Brain microvascular endothelial cell (primary cell): ENCODE measurements around the gene OTOG.

Experiments
- DNase-seq: peaks from one replicate; pipeline ENCODE4 v3.0.0-alpha.2; 2020
- H3K27ac ChIP-seq: fragments of 250-450 bp; sonication (Bioruptor Pico); 2 replicates; pipeline ENCODE4 v1.5.1; 2020; ENCODE audit warnings: mild to moderate bottlenecking, moderate library complexity
- H3K27me3 ChIP-seq: fragments of 250-450 bp; sonication (Bioruptor Pico); replicated peaks from 2 replicates; pipeline ENCODE4 v1.5.1; 2020; ENCODE audit warnings: mild to moderate bottlenecking
- H3K36me3 ChIP-seq: fragments of 250-450 bp; sonication (Bioruptor Pico); replicated peaks from 2 replicates; pipeline ENCODE4 v1.5.1; 2020; ENCODE audit warnings: mild to moderate bottlenecking
- H3K4me3 ChIP-seq: 2 replicates; pipeline ENCODE4 v1.5.1; 2011; ENCODE audit warnings: low read depth, mild to moderate bottlenecking, control low read depth, low read length, moderate library complexity
- CTCF ChIP-seq: IDR thresholded peaks from 2 replicates; pipeline ENCODE4 v1.5.1; 2011; ENCODE audit warnings: low read depth, mild to moderate bottlenecking, moderate library complexity, low read length, control low read depth, inconsistent platforms; ENCODE audit errors: missing control alignments
- in situ Hi-C: cut with HindIII; loops from 2 replicates; pipeline ENCODE4 v1.10.0; 2017; ENCODE audit warnings: low sequenced_read_pairs, low pct_ligation_motif_present

The OTOG gene

GRCh38 chr11:17651681-17652080 lies 104.6 kb downstream of the OTOG start:
- Histone ChIP-seq H3K27me3 (no peaks in the 10 kb centered on the region), H3K36me3 (no peaks in the 10 kb centered on the region), H3K27ac (no peak overlapping the region), H3K4me3 (no peak overlapping the region)
- no peak for DNase-seq
- in situ Hi-C loops, result no loop called here
- TF ChIP-seq CTCF, result no peak

GRCh38 chr11:17652556-17652955 lies 105.5 kb downstream of the OTOG start:
- H3K4me3 ChIP-seq, result no peak overlapping the region
- H3K27me3 ChIP-seq, result no peaks in the 10 kb centered on the region
- no peak for TF ChIP-seq CTCF
- no peaks in the 10 kb centered on the region for H3K36me3 ChIP-seq
- no peak for DNase-seq
- in situ Hi-C loops, result no loop called here
- H3K27ac ChIP-seq, result no peak overlapping the region

- no peak for DNase-seq
- in situ Hi-C loops, result no loop called here
- no peak overlapping the region for H3K27ac ChIP-seq
- no peak overlapping the region for H3K4me3 ChIP-seq
- TF ChIP-seq CTCF, result no peak
- no peaks in the 10 kb centered on the region for H3K36me3 ChIP-seq
- H3K27me3 ChIP-seq, result no peaks in the 10 kb centered on the region
These were observed 106.6 kb downstream of the OTOG start for GRCh38 chr11:17653611-17654010.

GRCh38 chr11:17655682-17656081 lies 108.6 kb downstream of the OTOG start:
- no peaks in the 10 kb centered on the region for H3K36me3 ChIP-seq
- TF ChIP-seq CTCF, result no peak
- H3K27me3 ChIP-seq, result no peaks in the 10 kb centered on the region
- in situ Hi-C loops, result no loop called here
- DNase-seq, result no peak
- no peak overlapping the region for H3K4me3 ChIP-seq
- no peak overlapping the region for H3K27ac ChIP-seq

GRCh38 chr11:17658211-17658610 lies 111.2 kb downstream of the OTOG start:
- TF ChIP-seq CTCF, result no peak
- no peak overlapping the region for H3K27ac ChIP-seq
- H3K27me3 ChIP-seq, result no peaks in the 10 kb centered on the region
- in situ Hi-C loops, result no loop called here
- no peaks in the 10 kb centered on the region for H3K36me3 ChIP-seq
- DNase-seq, result no peak
- no peak overlapping the region for H3K4me3 ChIP-seq

GRCh38 chr11:17668166-17668565 lies 121.1 kb downstream of the OTOG start:
- Histone ChIP-seq H3K27ac (no peak overlapping the region), H3K27me3 (no peaks in the 10 kb centered on the region), H3K36me3 (no peaks in the 10 kb centered on the region), H3K4me3 (no peak overlapping the region)
- DNase-seq, result no peak
- no peak for TF ChIP-seq CTCF
- in situ Hi-C loops, result no loop called here
